Stimulated activated naive CD8-positive, alpha-beta T cell treated with anti-CD3 and anti-CD28 coated beads, Interleukin-15, Interleukin-2, amounts not matched to agents 100 U/mL and 50 U/mL, for 24 hours (primary cell): ENCODE measurements around the gene TSHZ2.

ENCODE experiments used
- ATAC-seq: fragments of 150-1000 bp; cut with Tn5 transposase; one replicate; pipeline ENCODE4 v1.10.0; 2021
- DNase-seq: peaks from one replicate; pipeline ENCODE4 v3.0.0; 2021

Gene TSHZ2

GRCh38 chr20:53250456-53250855, 278.3 kb downstream of the TSHZ2 start:
- ATAC-seq (no peak), DNase-seq (no peak)

DNA sequence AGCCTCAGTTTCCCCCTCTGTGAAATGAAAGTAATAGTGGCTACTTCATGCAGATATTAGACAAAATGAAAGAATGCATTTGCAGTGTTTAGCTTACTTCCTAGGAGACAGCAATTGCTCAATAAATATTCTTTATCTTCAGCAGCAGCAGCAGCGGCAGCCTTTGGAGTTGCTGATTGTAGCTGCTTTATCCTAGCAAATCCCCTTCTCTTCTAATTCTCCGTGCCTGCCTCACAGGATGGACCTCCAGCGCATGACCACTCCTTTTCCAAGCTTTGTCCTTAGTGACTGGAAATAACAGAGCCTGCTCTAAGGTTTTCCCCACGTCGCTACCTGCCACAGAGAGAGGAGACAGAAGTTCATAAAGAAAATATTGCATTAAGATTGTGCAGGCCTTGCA, 279.8 kb downstream of the TSHZ2 start:
- DNase-seq (no peak), ATAC-seq (no peak)

DNA sequence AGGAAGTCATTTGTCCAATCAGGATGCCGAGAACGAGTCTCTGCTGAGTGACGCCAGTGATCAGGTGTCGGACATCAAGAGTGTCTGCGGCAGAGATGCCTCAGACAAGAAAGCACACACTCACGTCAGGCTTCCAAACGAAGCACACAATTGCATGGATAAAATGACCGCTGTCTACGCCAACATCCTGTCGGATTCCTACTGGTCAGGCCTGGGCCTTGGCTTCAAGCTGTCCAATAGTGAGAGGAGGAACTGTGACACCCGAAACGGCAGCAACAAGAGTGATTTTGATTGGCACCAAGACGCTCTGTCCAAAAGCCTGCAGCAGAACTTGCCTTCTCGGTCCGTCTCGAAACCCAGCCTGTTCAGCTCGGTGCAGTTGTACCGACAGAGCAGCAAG, 281.5 kb downstream of the TSHZ2 start:
- no peak for DNase-seq
- ATAC-seq = no peak

- ATAC-seq = peak; percentile 68
- no peak for DNase-seq
Observed at GRCh38 chr20:53255102-53255710, 283.0 kb downstream of the TSHZ2 start.

DNA sequence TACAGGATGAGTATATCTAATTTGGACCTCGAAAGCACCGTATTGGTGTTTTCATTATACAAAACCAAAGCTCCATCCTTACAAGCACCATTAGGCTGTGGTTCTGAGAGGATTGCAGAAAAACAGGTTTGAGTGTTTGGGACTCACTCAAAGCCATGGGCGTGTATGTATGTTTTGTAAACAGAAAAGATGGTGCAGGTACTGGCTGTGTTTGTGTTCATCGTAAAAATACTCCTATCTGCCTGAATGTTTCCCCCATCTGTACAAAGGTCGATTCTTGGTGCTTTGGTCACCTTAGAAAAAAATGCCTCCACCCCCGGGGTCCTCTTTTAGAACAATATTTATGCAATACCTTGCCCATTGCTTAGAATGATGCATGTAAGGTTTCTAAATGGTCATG, 286.6 kb downstream of the TSHZ2 start:
- ATAC-seq (no peak), DNase-seq (no peak)

- DNase-seq (no peak), ATAC-seq (no peak)
Observed at GRCh38 chr20:53260168-53260567, 288.0 kb downstream of the TSHZ2 start.

DNA sequence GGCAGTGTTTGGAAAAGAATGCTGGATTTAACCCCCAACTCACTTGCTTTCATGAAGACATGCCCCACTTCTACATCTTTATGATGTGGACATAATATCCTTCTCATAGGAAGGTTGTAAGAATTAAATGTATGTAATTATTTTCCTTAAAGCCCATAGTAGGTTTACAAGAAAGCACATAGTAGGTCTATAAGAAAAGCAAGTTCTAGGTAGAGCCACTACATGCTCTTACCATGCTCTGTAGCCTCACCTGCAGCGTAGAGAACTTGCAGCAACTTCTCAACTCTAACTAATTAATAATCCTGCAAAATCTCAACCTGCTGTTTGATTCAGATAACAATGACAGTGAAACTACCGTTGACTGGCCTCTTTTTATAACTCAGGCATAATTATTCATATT, 288.4 kb downstream of the TSHZ2 start:
- no peak for DNase-seq
- ATAC-seq = no peak

DNA sequence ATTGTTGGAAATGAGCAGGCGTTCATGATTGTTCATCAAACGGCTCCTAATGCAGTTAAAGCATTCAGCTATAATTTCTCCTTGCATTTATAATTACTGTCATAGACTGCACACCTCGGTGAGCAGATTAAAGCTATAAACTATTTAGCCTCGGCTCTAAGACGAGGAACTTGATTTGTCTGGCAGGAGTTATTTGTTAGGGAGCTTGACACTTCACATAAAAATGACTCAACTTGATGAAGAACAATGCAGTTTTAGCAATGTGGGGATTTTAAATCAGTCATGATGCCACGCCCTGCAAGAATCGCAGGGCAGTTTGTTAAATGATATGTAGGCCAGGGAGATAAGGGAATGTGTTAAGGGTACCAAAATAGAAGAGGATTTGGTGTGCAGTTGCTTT, 290.2 kb downstream of the TSHZ2 start:
- no peak for DNase-seq
- no peak for ATAC-seq

GRCh38 chr20:53263554-53264438, 291.6 kb downstream of the TSHZ2 start:
- ATAC-seq (no peak), DNase-seq (no peak)

GRCh38 chr20:53264604-53265003, 292.4 kb downstream of the TSHZ2 start:
- ATAC-seq = no peak
- DNase-seq = no peak

DNA sequence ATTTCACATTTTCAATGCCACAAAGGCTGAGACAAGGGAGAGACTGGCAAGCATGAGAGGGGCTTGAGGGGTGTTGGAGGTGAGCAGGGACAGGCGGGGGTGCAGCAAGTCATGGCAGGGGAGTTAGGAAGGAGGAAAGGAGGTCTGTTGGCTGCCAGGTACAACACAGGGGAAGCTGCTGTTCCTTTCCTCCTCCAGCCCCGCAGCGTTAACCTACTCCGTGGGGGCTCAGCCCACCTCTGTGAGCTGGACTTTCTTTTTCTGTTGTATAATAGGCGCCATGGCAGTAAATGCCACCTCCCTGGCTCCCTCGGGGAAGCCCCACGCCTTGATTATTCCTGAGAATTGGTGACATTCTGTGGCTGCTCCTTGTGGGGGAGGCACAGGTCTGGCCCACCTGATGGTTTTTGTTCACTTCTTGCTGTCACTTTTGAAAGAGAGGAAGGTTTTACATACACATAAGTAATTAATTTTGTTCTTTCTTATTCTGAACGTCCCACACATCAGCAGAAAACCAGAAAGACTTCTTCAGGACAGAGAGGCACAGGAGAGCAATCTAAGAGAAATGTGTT, 293.2 kb downstream of the TSHZ2 start:
- DNase-seq (no peak), ATAC-seq (no peak)

- ATAC-seq (no peak), DNase-seq (no peak)
Observed at GRCh38 chr20:53269380-53269779, 297.2 kb downstream of the TSHZ2 start.

- no peak for ATAC-seq
Observed at GRCh38 chr20:53270792-53271375, 298.7 kb downstream of the TSHZ2 start.

DNA sequence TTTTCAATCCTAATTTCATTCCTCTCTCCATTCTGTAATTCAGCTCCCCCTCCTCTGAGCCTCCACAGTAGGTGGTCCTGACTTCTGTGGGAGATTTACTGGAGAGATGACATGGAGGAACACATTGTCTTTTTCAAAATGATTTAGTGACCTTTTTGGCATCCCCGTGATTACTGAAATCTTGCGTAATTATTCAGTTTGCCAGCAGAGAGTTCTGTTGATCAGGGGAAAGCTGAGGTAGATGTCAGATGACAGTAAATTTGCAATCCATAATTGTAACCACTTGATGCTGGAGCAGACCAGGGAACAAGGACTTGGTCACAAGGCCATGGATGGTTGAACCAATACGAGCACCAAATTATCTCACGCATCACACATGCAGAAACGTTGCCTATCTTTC, 302.2 kb downstream of the TSHZ2 start:
- no peak for DNase-seq
- ATAC-seq = no peak

More at GRCh38 chr20:53270792-53271375, 298.7 kb downstream of the TSHZ2 start:
- DNase-seq = no peak

GRCh38 chr20:53274807-53275206, 302.6 kb downstream of the TSHZ2 start:
- DNase-seq (no peak), ATAC-seq (no peak)

DNA sequence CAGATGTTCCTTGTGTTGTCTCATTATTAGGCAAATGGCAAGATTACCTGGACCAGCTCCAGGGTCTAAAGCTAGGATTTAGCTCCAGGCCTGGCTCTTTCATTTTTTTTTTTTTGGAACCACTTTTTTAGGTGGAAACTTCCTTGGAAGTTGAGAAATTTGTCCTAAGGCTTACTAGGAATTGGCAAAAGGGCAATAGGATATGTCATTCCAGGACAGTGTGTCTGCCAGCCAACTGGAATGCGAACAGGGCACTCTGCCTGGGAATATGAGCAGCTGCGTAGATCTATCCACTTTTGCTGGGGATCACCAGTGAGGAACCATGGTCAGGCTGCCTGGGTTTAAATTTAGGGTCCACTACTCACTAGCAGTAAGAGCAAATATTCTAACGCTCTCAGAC, 304.0 kb downstream of the TSHZ2 start:
- no peak for ATAC-seq

GRCh38 chr20:53278555-53278954, 306.4 kb downstream of the TSHZ2 start:
- ATAC-seq (no peak), DNase-seq (no peak)

More for the DNA sequence above, 304.0 kb downstream of the TSHZ2 start:
- no peak for DNase-seq

GRCh38 chr20:53279735-53280134, 307.6 kb downstream of the TSHZ2 start:
- ATAC-seq = no peak

GRCh38 chr20:53281557-53282117, 309.5 kb downstream of the TSHZ2 start:
- ATAC-seq (no peak), DNase-seq (no peak)

More at GRCh38 chr20:53279735-53280134, 307.6 kb downstream of the TSHZ2 start:
- no peak for DNase-seq

DNA sequence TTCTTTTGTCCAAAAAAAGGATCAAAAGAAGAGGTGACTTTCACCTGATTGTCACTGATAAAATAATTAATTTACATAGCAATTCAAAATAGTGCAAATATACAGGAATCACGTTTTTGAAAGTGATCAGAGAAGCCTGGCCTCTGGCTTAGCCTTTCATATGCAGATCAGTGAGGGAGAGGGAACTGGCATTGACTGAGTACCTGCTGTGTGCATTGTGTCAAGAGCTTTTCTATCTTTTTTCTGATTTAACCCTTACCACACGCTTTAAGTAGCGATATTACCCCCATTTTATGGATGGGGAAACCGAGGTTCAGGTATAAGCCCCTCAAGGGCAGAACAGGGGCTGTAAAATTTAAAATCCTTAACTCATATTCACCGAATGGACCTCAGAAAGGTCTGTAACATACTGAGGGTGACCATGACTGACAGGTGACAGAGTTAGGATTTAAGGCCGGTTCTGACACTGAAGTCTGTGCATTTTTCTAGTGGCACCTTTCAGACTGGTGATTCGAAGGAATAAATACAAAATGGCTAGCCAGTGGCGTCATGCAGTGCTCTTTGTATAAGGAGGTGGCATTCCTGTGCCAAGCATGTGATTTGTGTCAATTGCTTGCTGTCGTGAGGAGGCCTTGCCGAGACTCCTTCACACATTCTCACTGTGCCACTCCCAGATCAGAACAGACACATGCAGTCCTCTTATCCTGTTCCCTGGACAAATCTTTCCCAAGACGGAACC, 310.2 kb downstream of the TSHZ2 start:
- DNase-seq (no peak), ATAC-seq (no peak)

- ATAC-seq (no peak), DNase-seq (no peak)
Observed at GRCh38 chr20:53283011-53283410, 310.9 kb downstream of the TSHZ2 start.

DNA sequence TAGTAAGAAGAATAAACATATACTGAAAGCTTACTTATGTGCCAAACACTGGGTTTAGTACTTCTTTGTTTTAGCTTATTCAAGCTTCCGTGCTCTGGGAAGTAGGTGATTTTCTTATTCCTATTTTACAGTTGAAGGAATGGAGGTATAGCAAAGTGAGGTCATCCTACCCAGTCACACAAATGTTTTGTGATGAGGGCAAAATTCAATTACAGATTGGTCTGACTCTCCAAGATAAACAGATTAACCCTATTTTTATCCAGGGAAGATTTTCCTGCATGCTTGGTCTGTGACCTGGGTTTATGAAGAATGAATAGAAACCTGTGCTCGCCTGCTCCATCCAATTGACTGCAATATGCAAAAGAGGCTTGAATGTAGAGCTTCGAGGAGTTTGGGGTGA, 311.4 kb downstream of the TSHZ2 start:
- no peak for DNase-seq
- ATAC-seq = no peak
